PFSK-1 (cell line): Measurements from ENCODE around the gene GLP1R.

ENCODE experiments used
- FOXP2 ChIP-seq: optimal IDR thresholded peaks from 2 replicates; pipeline ENCODE3; 2011; ENCODE audit warnings: borderline replicate concordance, control low read depth, inconsistent platforms; ENCODE audit not compliant: insufficient read depth; ENCODE audit errors: extremely low read length, extremely low read depth
- POLR2AphosphoS5 ChIP-seq: IDR thresholded peaks from 2 replicates; pipeline ENCODE4 v1.6.1; 2012; ENCODE audit warnings: low read depth, mild to moderate bottlenecking, control low read depth, low read length, moderate library complexity
- SIN3A ChIP-seq: IDR thresholded peaks from 2 replicates; pipeline ENCODE4 v1.6.1; 2012; ENCODE audit warnings: mild to moderate bottlenecking, low read length, moderate library complexity, borderline replicate concordance; ENCODE audit not compliant: insufficient read depth
- TAF1 ChIP-seq: IDR thresholded peaks from 2 replicates; pipeline ENCODE4 v1.6.1; 2012; ENCODE audit warnings: low read length, control low read depth, borderline replicate concordance; ENCODE audit not compliant: insufficient read depth
- TF ChIP-seq, protein P1 (sequence below), 2 experiments: IDR thresholded peaks; 2 replicates each; pipeline versions ENCODE4 v1.6.1 to v1.8.0; 2011 to 2012; ENCODE audit warnings: low read depth in 2 of 2, low read length in 2 of 2, control low read depth in 1 of 2, inconsistent platforms in 1 of 2, mild to moderate bottlenecking in 1 of 2, moderate library complexity in 1 of 2; ENCODE audit not compliant: insufficient read depth in 1 of 2

DNA sequence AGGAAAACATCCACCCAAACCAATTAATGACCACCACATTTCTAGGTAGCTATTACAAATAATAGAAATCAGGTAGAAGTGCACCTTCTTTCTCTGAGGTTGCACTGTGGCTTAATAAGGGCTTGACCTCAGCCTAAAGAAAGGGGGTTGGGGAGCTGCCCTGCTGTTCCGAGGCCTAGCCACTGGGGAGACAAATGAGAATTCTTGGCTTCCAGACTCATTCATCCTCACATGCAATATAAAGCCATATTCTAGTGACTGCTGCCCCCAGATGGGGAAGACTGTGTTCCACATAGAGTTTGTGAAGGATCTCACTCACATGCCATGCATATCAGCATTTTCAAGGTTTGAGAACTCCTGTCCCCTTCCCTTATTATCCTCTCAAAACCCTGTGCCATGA lies 43.5 kb downstream of the GLP1R start:
- no peak for TF ChIP-seq FOXP2
- TF ChIP-seq, protein P1, sequence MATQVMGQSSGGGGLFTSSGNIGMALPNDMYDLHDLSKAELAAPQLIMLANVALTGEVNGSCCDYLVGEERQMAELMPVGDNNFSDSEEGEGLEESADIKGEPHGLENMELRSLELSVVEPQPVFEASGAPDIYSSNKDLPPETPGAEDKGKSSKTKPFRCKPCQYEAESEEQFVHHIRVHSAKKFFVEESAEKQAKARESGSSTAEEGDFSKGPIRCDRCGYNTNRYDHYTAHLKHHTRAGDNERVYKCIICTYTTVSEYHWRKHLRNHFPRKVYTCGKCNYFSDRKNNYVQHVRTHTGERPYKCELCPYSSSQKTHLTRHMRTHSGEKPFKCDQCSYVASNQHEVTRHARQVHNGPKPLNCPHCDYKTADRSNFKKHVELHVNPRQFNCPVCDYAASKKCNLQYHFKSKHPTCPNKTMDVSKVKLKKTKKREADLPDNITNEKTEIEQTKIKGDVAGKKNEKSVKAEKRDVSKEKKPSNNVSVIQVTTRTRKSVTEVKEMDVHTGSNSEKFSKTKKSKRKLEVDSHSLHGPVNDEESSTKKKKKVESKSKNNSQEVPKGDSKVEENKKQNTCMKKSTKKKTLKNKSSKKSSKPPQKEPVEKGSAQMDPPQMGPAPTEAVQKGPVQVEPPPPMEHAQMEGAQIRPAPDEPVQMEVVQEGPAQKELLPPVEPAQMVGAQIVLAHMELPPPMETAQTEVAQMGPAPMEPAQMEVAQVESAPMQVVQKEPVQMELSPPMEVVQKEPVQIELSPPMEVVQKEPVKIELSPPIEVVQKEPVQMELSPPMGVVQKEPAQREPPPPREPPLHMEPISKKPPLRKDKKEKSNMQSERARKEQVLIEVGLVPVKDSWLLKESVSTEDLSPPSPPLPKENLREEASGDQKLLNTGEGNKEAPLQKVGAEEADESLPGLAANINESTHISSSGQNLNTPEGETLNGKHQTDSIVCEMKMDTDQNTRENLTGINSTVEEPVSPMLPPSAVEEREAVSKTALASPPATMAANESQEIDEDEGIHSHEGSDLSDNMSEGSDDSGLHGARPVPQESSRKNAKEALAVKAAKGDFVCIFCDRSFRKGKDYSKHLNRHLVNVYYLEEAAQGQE (IDR thresholded peaks at IDR 0.05; ENCODE audit: insufficient read depth in 1 of 2, low read depth in 2 of 2, low read length in 2 of 2) = no peak
- TF ChIP-seq SIN3A = no peak
- no peak for TF ChIP-seq POLR2AphosphoS5
- TF ChIP-seq TAF1 = no peak
